Astrocyte (in vitro differentiated cells and primary cell): ENCODE measurements around the gene LIX1L. TPM values are rescaled to one million over a fixed set of nuclear protein-coding genes. Genes with fewer than 3 reads are reported as not detected.

Source experiments
- DNase-seq: peaks from one replicate; pipeline ENCODE4 v3.0.0-alpha.2; 2010; ENCODE audit warnings: low read depth
- FAIRE-seq: peaks from 2 replicates; lab custom pipeline; 2011; peaks lifted over from hg19 to GRCh38; lab: Jason Lieb, UNC
- H2AFZ ChIP-seq: 2 replicates; pipeline ENCODE4 v1.6.0; 2012; ENCODE audit warnings: low read depth, low read length, inconsistent platforms
- H3K27ac ChIP-seq: 2 replicates; pipeline ENCODE4 v1.5.1; 2011; ENCODE audit warnings: low read depth, low read length, inconsistent platforms
- H3K27me3 ChIP-seq: 2 replicates; pipeline ENCODE4 v1.6.0; 2011; ENCODE audit warnings: low read length, inconsistent platforms; ENCODE audit not compliant: insufficient read depth
- H3K36me3 ChIP-seq: 2 replicates; pipeline ENCODE4 v1.5.1; 2011; ENCODE audit warnings: low read length, inconsistent platforms; ENCODE audit not compliant: insufficient read depth
- H3K4me1 ChIP-seq: 2 replicates; pipeline ENCODE4 v1.5.1; 2011; ENCODE audit warnings: low read length, inconsistent platforms; ENCODE audit not compliant: insufficient read depth
- H3K4me2 ChIP-seq: 2 replicates; pipeline ENCODE4 v1.6.0; 2012; ENCODE audit warnings: low read length, inconsistent platforms
- H3K4me3 ChIP-seq: 2 replicates; pipeline ENCODE4 v1.5.1; 2011; ENCODE audit warnings: low read depth, mild to moderate bottlenecking, low read length, inconsistent platforms; ENCODE audit not compliant: insufficient read depth
- H3K79me2 ChIP-seq: 2 replicates; pipeline ENCODE4 v1.6.0; 2012; ENCODE audit warnings: mild to moderate bottlenecking, low read length, inconsistent platforms; ENCODE audit not compliant: insufficient read depth
- H3K9ac ChIP-seq: 2 replicates; pipeline ENCODE4 v1.6.0; 2012; ENCODE audit warnings: mild to moderate bottlenecking, low read length, inconsistent platforms
- H3K9me3 ChIP-seq: 2 replicates; pipeline ENCODE4 v1.5.1; 2012; ENCODE audit warnings: low read depth, mild to moderate bottlenecking, low read length, inconsistent platforms; ENCODE audit not compliant: insufficient read depth
- H4K20me1 ChIP-seq: 2 replicates; pipeline ENCODE4 v1.6.0; 2012; ENCODE audit warnings: low read length, inconsistent platforms; ENCODE audit not compliant: insufficient read depth
- H3K27ac Mint-ChIP-seq: one replicate; pipeline ENCODE4 v1.8.0; 2021; ENCODE audit warnings: mild to moderate bottlenecking, mixed read lengths; ENCODE audit not compliant: unreplicated experiment
- H3K27me3 Mint-ChIP-seq: one replicate; pipeline ENCODE4 v1.8.0; 2021; ENCODE audit warnings: low read depth, mixed read lengths; ENCODE audit not compliant: unreplicated experiment
- H3K36me3 Mint-ChIP-seq: one replicate; pipeline ENCODE4 v1.8.0; 2021; ENCODE audit warnings: low read depth, mixed read lengths; ENCODE audit not compliant: unreplicated experiment
- H3K4me1 Mint-ChIP-seq: one replicate; pipeline ENCODE4 v1.8.0; 2021; ENCODE audit warnings: low read depth, mixed read lengths; ENCODE audit not compliant: unreplicated experiment
- H3K4me3 Mint-ChIP-seq: one replicate; pipeline ENCODE4 v1.8.0; 2021; ENCODE audit warnings: mild to moderate bottlenecking, moderate library complexity, mixed read lengths; ENCODE audit not compliant: unreplicated experiment
- H3K9me3 Mint-ChIP-seq: one replicate; pipeline ENCODE4 v1.8.0; 2021; ENCODE audit warnings: mild to moderate bottlenecking, mixed read lengths; ENCODE audit not compliant: unreplicated experiment
- EZH2 ChIP-seq: IDR thresholded peaks from 2 replicates; pipeline ENCODE4 v1.6.1; 2012; ENCODE audit warnings: mild to moderate bottlenecking, low read length, inconsistent platforms; ENCODE audit not compliant: insufficient read depth
- total RNA-seq: library from RNA; stranded (reverse); gene quantifications from 2 replicates; pipeline ENCODE4 v1.2.1, GENCODE V29; 2021
- TF ChIP-seq, protein P1 (sequence below): IDR thresholded peaks from 2 replicates; pipeline ENCODE4 v1.5.1; 2011; ENCODE audit warnings: low read depth, mild to moderate bottlenecking, inconsistent platforms, low read length, moderate library complexity; ENCODE audit not compliant: insufficient read depth

Gene LIX1L
- total RNA-seq, 1 donor from 2014 or later = 37.2 TPM

DNA sequence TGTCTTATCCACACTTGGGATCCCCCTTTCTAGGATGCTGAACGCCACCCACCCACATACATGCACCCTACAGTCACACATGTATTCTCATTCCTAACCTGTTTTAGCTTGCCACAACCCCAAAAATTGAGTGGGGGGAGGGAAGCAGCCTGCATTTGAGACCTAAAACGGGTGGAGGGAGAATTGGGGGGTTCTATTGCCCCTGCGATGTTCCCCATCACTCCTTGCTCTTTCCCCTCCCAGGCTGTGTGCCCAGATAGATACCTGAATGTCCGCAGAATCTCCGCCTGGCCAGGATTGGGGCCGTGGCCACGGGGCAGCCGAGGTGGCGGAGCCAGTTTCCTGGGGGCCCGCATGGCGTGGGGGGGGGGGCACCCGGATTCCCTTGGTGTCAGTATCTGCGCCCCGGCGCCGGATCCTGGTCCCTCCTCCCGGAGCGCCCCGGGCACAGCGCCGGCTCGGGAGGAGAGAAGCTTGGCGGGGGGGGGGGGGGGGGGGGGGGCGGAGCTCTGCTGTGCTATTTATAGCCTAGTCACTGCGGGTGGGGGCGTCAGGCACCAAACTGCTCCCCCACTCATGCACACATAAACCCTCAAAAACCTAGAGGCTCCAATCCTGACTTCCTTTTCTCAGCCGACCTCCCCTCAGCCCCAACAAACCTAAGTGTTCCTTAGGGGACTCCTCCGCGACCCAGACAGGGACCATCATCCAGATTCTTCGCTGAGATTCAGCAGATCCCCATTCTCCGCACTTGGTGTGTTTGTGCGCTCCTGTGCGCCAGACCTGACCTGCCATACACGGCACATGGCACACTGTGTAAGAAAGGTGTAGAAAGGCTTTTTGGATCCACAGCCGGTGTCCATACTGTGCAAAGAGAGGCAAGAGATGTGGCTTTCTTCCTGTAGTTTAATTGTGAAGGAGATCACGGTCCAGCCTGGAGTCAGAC, 4.6 kb upstream of the LIX1L start:
- H3K36me3 Mint-ChIP-seq = no peaks in the 10 kb centered on the region
- Histone ChIP-seq H3K36me3 (no peaks in the 10 kb centered on the region), H3K27me3 (no peaks in the 10 kb centered on the region), H3K9me3 (peaks cover 3% of the 10 kb centered on the region), H2AFZ (peak overlapping the region; percentile 96), H3K9ac (peak overlapping the region; percentile 84), H3K4me3 (peak overlapping the region; percentile 87), H3K27ac (peak overlapping the region; percentile 81), H4K20me1 (no peaks in the 10 kb centered on the region), H3K4me2 (peak overlapping the region; percentile 93), H3K4me1 (peaks cover 40% of the 10 kb centered on the region), H3K79me2 (peaks cover 5% of the 10 kb centered on the region)
- H3K27me3 Mint-ChIP-seq = no peaks in the 10 kb centered on the region
- peaks cover 33% of the 10 kb centered on the region for H3K4me1 Mint-ChIP-seq
- FAIRE-seq (no peak), DNase-seq (no peak)
- peak overlapping the region; percentile 91 for H3K27ac Mint-ChIP-seq
- H3K9me3 Mint-ChIP-seq = no peaks in the 10 kb centered on the region
- peak overlapping the region; percentile 92 for H3K4me3 Mint-ChIP-seq
- TF ChIP-seq, protein P1, sequence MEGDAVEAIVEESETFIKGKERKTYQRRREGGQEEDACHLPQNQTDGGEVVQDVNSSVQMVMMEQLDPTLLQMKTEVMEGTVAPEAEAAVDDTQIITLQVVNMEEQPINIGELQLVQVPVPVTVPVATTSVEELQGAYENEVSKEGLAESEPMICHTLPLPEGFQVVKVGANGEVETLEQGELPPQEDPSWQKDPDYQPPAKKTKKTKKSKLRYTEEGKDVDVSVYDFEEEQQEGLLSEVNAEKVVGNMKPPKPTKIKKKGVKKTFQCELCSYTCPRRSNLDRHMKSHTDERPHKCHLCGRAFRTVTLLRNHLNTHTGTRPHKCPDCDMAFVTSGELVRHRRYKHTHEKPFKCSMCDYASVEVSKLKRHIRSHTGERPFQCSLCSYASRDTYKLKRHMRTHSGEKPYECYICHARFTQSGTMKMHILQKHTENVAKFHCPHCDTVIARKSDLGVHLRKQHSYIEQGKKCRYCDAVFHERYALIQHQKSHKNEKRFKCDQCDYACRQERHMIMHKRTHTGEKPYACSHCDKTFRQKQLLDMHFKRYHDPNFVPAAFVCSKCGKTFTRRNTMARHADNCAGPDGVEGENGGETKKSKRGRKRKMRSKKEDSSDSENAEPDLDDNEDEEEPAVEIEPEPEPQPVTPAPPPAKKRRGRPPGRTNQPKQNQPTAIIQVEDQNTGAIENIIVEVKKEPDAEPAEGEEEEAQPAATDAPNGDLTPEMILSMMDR = no peak
- no peak for TF ChIP-seq EZH2

- Mint-ChIP-seq H3K27ac (peak overlapping the region; percentile 73), H3K4me3 (peak overlapping the region; percentile 92), H3K36me3 (no peaks in the 10 kb centered on the region), H3K9me3 (no peaks in the 10 kb centered on the region), H3K4me1 (peaks cover 33% of the 10 kb centered on the region), H3K27me3 (no peaks in the 10 kb centered on the region)
- DNase-seq (no peak), FAIRE-seq (no peak)
- Histone ChIP-seq H3K4me3 (peak overlapping the region; percentile 71), H3K9ac (peak overlapping the region; percentile 73), H3K4me2 (peak overlapping the region; percentile 93), H3K4me1 (peaks cover 40% of the 10 kb centered on the region), H2AFZ (peak overlapping the region; percentile 96), H3K36me3 (no peaks in the 10 kb centered on the region), H3K79me2 (peaks cover 14% of the 10 kb centered on the region), H3K27ac (peak overlapping the region; percentile 9), H4K20me1 (no peaks in the 10 kb centered on the region), H3K27me3 (no peaks in the 10 kb centered on the region), H3K9me3 (no peaks in the 10 kb centered on the region)
- TF ChIP-seq, protein P1 = no peak
- TF ChIP-seq EZH2 = no peak
Observed at GRCh38 chr1:145961425-145962156, 3.8 kb upstream of the LIX1L start.
